Motor neuron (in vitro differentiated cells): ENCODE measurements around the gene TANGO2. TPM values are rescaled to one million over a fixed set of nuclear protein-coding genes. Genes with fewer than 3 reads are reported as not detected.
"Not testable (repeated sequence)": the region's sequence is repeated elsewhere in the genome, so short reads cannot be mapped to it uniquely, and the experiment has no call there.

Experiments used
- ATAC-seq, 8 experiments: fragments of 200-7000 bp; cut with Tn5 transposase; replicated peaks in 6 of 8; 2 replicates each; pipeline ENCODE4 v1.8.0; 2021; ENCODE audit warnings: mild to moderate bottlenecking in 8 of 8, moderate library complexity in 8 of 8
- H3K27ac ChIP-seq, 2 donors: fragments of 250-450 bp; sonication (Bioruptor Pico); 2 replicates each; pipeline ENCODE4 v1.9.0; 2021; ENCODE audit warnings: antibody characterized with exemption in 2 of 2, mild to moderate bottlenecking in 2 of 2, moderate library complexity in 1 of 2
- H3K4me1 ChIP-seq, 2 donors: fragments of 250-450 bp; sonication (Bioruptor Pico); replicated peaks in 1 of 2; 2 replicates each; pipeline ENCODE4 v1.6.1; 2021; ENCODE audit warnings: antibody characterized with exemption in 2 of 2, mild to moderate bottlenecking in 2 of 2, moderate library complexity in 1 of 2
- H3K4me3 ChIP-seq, 5 donors: fragments of 250-450 bp; sonication (Bioruptor Pico); 2 replicates each; pipeline ENCODE4 v1.9.0; 2021; ENCODE audit warnings: antibody characterized with exemption in 5 of 5, mild to moderate bottlenecking in 5 of 5, moderate library complexity in 4 of 5
- WGBS, 10 experiments: fragments of 450-650 bp; shearing (Covaris generic); methylation state at CpG; one replicate each; pipeline ENCODE4 v1.0.0; 2022; 5-methylcytosine and 5-hydroxymethylcytosine counted together
- in situ Hi-C, 9 experiments: fragments of 400-800 bp; cut with MboI; loops; one replicate each; pipeline ENCODE4 v1.15.0; 2021; ENCODE audit warnings: low sequenced_read_pairs in 9 of 9, low pct_unique_long_range_greater_than_20kb in 2 of 9; ENCODE audit not compliant: unreplicated experiment in 9 of 9
- total RNA-seq, 8 experiments: library from RNA; unstranded; fragments of 300-600 nt; gene quantifications; 2 replicates each; pipeline versions ENCODE4 v1.2.3 to v1.2.4, GENCODE V29; 2022

TANGO2 gene
- total RNA-seq, 8 experiments from 2014 or later: 5.4 to 36.3 (median 14.5) TPM

- Histone ChIP-seq H3K4me1 (peaks cover 0 to under 1% of the 10 kb centered on the region in 2 donors), H3K27ac (no peak overlapping the region), H3K4me3 (no peak overlapping the region)
- WGBS, 10 experiments: 40 to 100% (median 95%) methylated on average over 1 to 7 of the region's 27 CpGs; no CpG with 5 or more reads in 1 of the 10 experiments
- ATAC-seq: no peak
- in situ Hi-C loops: no loop called here
These were observed 42.6 kb downstream of the TANGO2 start for GRCh38 chr22:20063271-20064139.

- ATAC-seq: no peak
- H3K27ac ChIP-seq: no peak overlapping the region
- H3K4me3 ChIP-seq: no peak overlapping the region
- in situ Hi-C loops: no loop called here
- no peaks in the 10 kb centered on the region for H3K4me1 ChIP-seq
- 67 to 100% (median 80%) methylated on average over 1 to 3 of the region's 3 CpGs; no CpG with 5 or more reads in 7 of the 10 experiments for WGBS, 10 experiments
These were observed 43.2 kb downstream of the TANGO2 start for GRCh38 chr22:20064140-20064480.

- no peaks in the 10 kb centered on the region for H3K4me1 ChIP-seq
- WGBS, 10 experiments: 77 to 100% (median 95%) methylated on average over 1 to 6 of the region's 18 CpGs; no CpG with 5 or more reads in 4 of the 10 experiments
- no peak for ATAC-seq
- no peak overlapping the region for H3K27ac ChIP-seq
- in situ Hi-C loops: no loop called here
- no peak overlapping the region for H3K4me3 ChIP-seq
These were observed 43.8 kb downstream of the TANGO2 start for GRCh38 chr22:20064545-20065262.

GRCh38 chr22:20065896-20066616 lies 45.1 kb downstream of the TANGO2 start:
- in situ Hi-C loops: no loop called here
- Histone ChIP-seq H3K4me1 (no peaks in the 10 kb centered on the region), H3K27ac (no peak overlapping the region), H3K4me3 (no peak overlapping the region)
- 67 to 100% (median 83%) methylated on average over 1 to 8 of the region's 14 CpGs; no CpG with 5 or more reads in 4 of the 10 experiments for WGBS, 10 experiments
- no peak for ATAC-seq

GRCh38 chr22:20066617-20067383 lies 45.9 kb downstream of the TANGO2 start:
- H3K4me1 ChIP-seq: no peaks in the 10 kb centered on the region
- in situ Hi-C loops: no loop called here
- H3K27ac ChIP-seq: no peak overlapping the region
- H3K4me3 ChIP-seq: no peak overlapping the region
- ATAC-seq: no peak
- WGBS, 10 experiments: 80 to 100% (median 93%) methylated on average over 1 to 6 of the region's 11 CpGs; no CpG with 5 or more reads in 3 of the 10 experiments

GRCh38 chr22:20067384-20067682 lies 46.4 kb downstream of the TANGO2 start:
- in situ Hi-C loops, ATAC-seq, H3K4me1 ChIP-seq, H3K27ac ChIP-seq, H3K4me3 ChIP-seq: not testable (repeated sequence)
- WGBS, 10 experiments: 88 to 100% (median 100%) methylated on average over 1 to 3 of the region's 3 CpGs

GRCh38 chr22:20068640-20069039 lies 47.7 kb downstream of the TANGO2 start:
- WGBS, 10 experiments: 93 to 100% (median 100%) methylated on average over 1 to 3 of the region's 7 CpGs; no CpG with 5 or more reads in 6 of the 10 experiments
- Histone ChIP-seq H3K27ac (no peak overlapping the region), H3K4me1 (no peaks in the 10 kb centered on the region), H3K4me3 (no peak overlapping the region)
- no peak for ATAC-seq
- in situ Hi-C loops: no loop called here

- Histone ChIP-seq H3K4me1 (no peaks in the 10 kb centered on the region), H3K4me3 (no peak overlapping the region), H3K27ac (no peak overlapping the region)
- ATAC-seq: no peak
- WGBS, 10 experiments: 83 to 100% (median 100%) methylated on average over 1 to 6 of the region's 7 CpGs
- in situ Hi-C loops: no loop called here
These were observed 48.6 kb downstream of the TANGO2 start for GRCh38 chr22:20069331-20070042.

- in situ Hi-C loops: no loop called here
- ATAC-seq: no peak
- 67 to 100% (median 86%) methylated on average over 2 to 8 of the region's 8 CpGs for WGBS, 10 experiments
- H3K4me1 ChIP-seq: no peaks in the 10 kb centered on the region
- H3K4me3 ChIP-seq: no peak overlapping the region
- peak overlapping the region in 1 of 2 donors; percentile 52 for H3K27ac ChIP-seq
These were observed 50.6 kb downstream of the TANGO2 start for GRCh38 chr22:20071524-20071972.

- Histone ChIP-seq H3K4me1 (peaks cover 11 to 12% of the 10 kb centered on the region in 2 donors), H3K4me3 (no peak overlapping the region), H3K27ac (peak overlapping the region in 1 of 2 donors; percentile 29)
- no peak for ATAC-seq
- 30 to 100% (median 54%) methylated on average over 1 to 6 of the region's 6 CpGs for WGBS, 10 experiments
- in situ Hi-C loops: no loop called here
These were observed 55.8 kb downstream of the TANGO2 start for GRCh38 chr22:20076627-20077172.

GRCh38 chr22:20079745-20080444 lies 59.0 kb downstream of the TANGO2 start, which contains the start of gene DGCR8:
Gene DGCR8 (plus strand): TSS chr22:20080241. CDS start chr22:20085964, 5,723 bp downstream.
- Histone ChIP-seq H3K27ac (peak within 1 kb of the TSS; percentile 98), H3K4me3 (peak within 1 kb of the TSS; percentile 83 to 95 (median 92)), H3K4me1 (peaks cover 40 to 43% of the 10 kb centered on the region in 2 donors)
- ATAC-seq: peak; percentile 80 to 95 (median 89)
- WGBS, 10 experiments: 0 to 7% (median 0%) methylated on average over 3 to 8 of the region's 100 CpGs; no CpG with 5 or more reads in 7 of the 10 experiments
- in situ Hi-C loops: no loop called here
